Activated CD8-positive, alpha-beta memory T cell treated with anti-CD3 and anti-CD28 coated beads, Interleukin-2, amount 10 ng/mL, durations not matched to agents 7 days and 5 days (primary cell): ENCODE measurements around the gene S100A2. TPM values are rescaled to one million over a fixed set of nuclear protein-coding genes. Genes with fewer than 3 reads are reported as not detected.
"Not testable (repeated sequence)": the region's sequence is repeated elsewhere in the genome, so short reads cannot be mapped to it uniquely, and the experiment has no call there.

Source experiments
- ATAC-seq: fragments of 150-1000 bp; cut with Tn5 transposase; one replicate; pipeline ENCODE4 v1.10.0; 2021; ENCODE audit warnings: moderate library complexity
- CTCF ChIA-PET: fragments of 350-600 bp; sonication (Branson Sonifier 250); formaldehyde crosslinking; loops from one replicate; lab custom pipeline; 2021; ENCODE audit warnings: antibody characterized with exemption; lab: Charles Lee
- DNase-seq: peaks from one replicate; pipeline ENCODE4 v3.0.0-alpha.2; 2020
- H3K27ac Mint-ChIP-seq: one replicate; pipeline ENCODE4 v1.8.0; 2021; ENCODE audit warnings: mild to moderate bottlenecking, mixed read lengths
- H3K27me3 Mint-ChIP-seq: one replicate; pipeline ENCODE4 v1.8.0; 2021; ENCODE audit warnings: mixed read lengths
- H3K36me3 Mint-ChIP-seq: one replicate; pipeline ENCODE4 v1.8.0; 2021; ENCODE audit warnings: mild to moderate bottlenecking, mixed read lengths
- H3K4me1 Mint-ChIP-seq: one replicate; pipeline ENCODE4 v1.8.0; 2021; ENCODE audit warnings: mixed read lengths
- H3K4me3 Mint-ChIP-seq: one replicate; pipeline ENCODE4 v1.8.0; 2021; ENCODE audit warnings: mild to moderate bottlenecking, moderate library complexity, mixed read lengths
- H3K9me3 Mint-ChIP-seq: one replicate; pipeline ENCODE4 v1.8.0; 2022; ENCODE audit warnings: low read depth, mixed read lengths
- total RNA-seq, 2 experiments: library from RNA; stranded (reverse); gene quantifications; one replicate each; pipeline ENCODE4 v1.2.3, GENCODE V29; 2021

S100A2 gene
- total RNA-seq, 2 experiments from 2014 or later: 0.50 to 0.96 TPM

GRCh38 chr1:153583976-153584375 lies 18.3 kb upstream of the S100A2 start:
- no peaks in the 10 kb centered on the region for H3K36me3 Mint-ChIP-seq
- no peaks in the 10 kb centered on the region for H3K4me1 Mint-ChIP-seq
- peaks cover 25% of the 10 kb centered on the region for H3K27me3 Mint-ChIP-seq
- H3K9me3 Mint-ChIP-seq: no peaks in the 10 kb centered on the region
- DNase-seq (no peak), ATAC-seq (no peak)
- H3K27ac Mint-ChIP-seq: no peak overlapping the region
- H3K4me3 Mint-ChIP-seq: no peak overlapping the region
- CTCF ChIA-PET: no interaction called here

- H3K4me1 Mint-ChIP-seq, CTCF ChIA-PET: not testable (repeated sequence)
- H3K27me3 Mint-ChIP-seq: peaks cover 30% of the 10 kb centered on the region
Observed at GRCh38 chr1:153583514-153583913, 17.9 kb upstream of the S100A2 start.

GRCh38 chr1:153582836-153583235 lies 17.2 kb upstream of the S100A2 start:
- ATAC-seq, CTCF ChIA-PET, H3K27ac Mint-ChIP-seq, H3K36me3 Mint-ChIP-seq, H3K4me3 Mint-ChIP-seq, DNase-seq, H3K4me1 Mint-ChIP-seq, H3K9me3 Mint-ChIP-seq: not testable (repeated sequence)
- peaks cover 36% of the 10 kb centered on the region for H3K27me3 Mint-ChIP-seq

More at GRCh38 chr1:153583514-153583913, 17.9 kb upstream of the S100A2 start:
- not testable (repeated sequence) for H3K9me3 Mint-ChIP-seq, DNase-seq, H3K4me3 Mint-ChIP-seq, H3K36me3 Mint-ChIP-seq, ATAC-seq, H3K27ac Mint-ChIP-seq

- ATAC-seq: no peak
- CTCF ChIA-PET: interaction anchor here (1.3 kb wide), 1 partner anchor 46 kb away, joined by 4 read pairs; no protein-coding TSS in a partner anchor
- no peak overlapping the region for H3K4me3 Mint-ChIP-seq
Observed at GRCh38 chr1:153578936-153579335, 13.3 kb upstream of the S100A2 start.

GRCh38 chr1:153578490-153578889 lies 12.8 kb upstream of the S100A2 start:
- peaks cover 33% of the 10 kb centered on the region for H3K27me3 Mint-ChIP-seq
- ATAC-seq (no peak), DNase-seq (no peak)
- H3K9me3 Mint-ChIP-seq: no peaks in the 10 kb centered on the region
- H3K27ac Mint-ChIP-seq: no peak overlapping the region
- no peak overlapping the region for H3K4me3 Mint-ChIP-seq
- no peaks in the 10 kb centered on the region for H3K36me3 Mint-ChIP-seq
- CTCF ChIA-PET: interaction anchor here (1.3 to 2.9 kb wide), 2 partner anchors 46 to 67 kb away, joined by 4 to 17 read pairs; no protein-coding TSS in a partner anchor
- H3K4me1 Mint-ChIP-seq: no peaks in the 10 kb centered on the region

More at GRCh38 chr1:153578936-153579335, 13.3 kb upstream of the S100A2 start:
- H3K36me3 Mint-ChIP-seq: no peaks in the 10 kb centered on the region
- H3K9me3 Mint-ChIP-seq: no peaks in the 10 kb centered on the region
- H3K27me3 Mint-ChIP-seq: peaks cover 33% of the 10 kb centered on the region
- no peak overlapping the region for H3K27ac Mint-ChIP-seq
- no peaks in the 10 kb centered on the region for H3K4me1 Mint-ChIP-seq
- DNase-seq: no peak

- DNase-seq (no peak), ATAC-seq (no peak)
- Mint-ChIP-seq H3K27me3 (peaks cover 33% of the 10 kb centered on the region), H3K36me3 (no peaks in the 10 kb centered on the region), H3K4me1 (peaks cover 8% of the 10 kb centered on the region), H3K4me3 (no peak overlapping the region), H3K9me3 (no peaks in the 10 kb centered on the region), H3K27ac (no peak overlapping the region)
- CTCF ChIA-PET: interaction anchor here (0.8 to 2.9 kb wide), 4 partner anchors 17 to 67 kb away, joined by 3 to 17 read pairs (median 4); partner anchors contain the start of gene S100A13
Observed at GRCh38 chr1:153577624-153578051, 12.0 kb upstream of the S100A2 start.

GRCh38 chr1:153577138-153577537 lies 11.5 kb upstream of the S100A2 start:
- DNase-seq (no peak), ATAC-seq (no peak)
- Mint-ChIP-seq H3K4me1 (peaks cover 10% of the 10 kb centered on the region), H3K36me3 (no peaks in the 10 kb centered on the region), H3K9me3 (no peaks in the 10 kb centered on the region), H3K27me3 (peaks cover 33% of the 10 kb centered on the region), H3K4me3 (no peak overlapping the region), H3K27ac (no peak overlapping the region)
- CTCF ChIA-PET: interaction anchor here (1.0 to 2.9 kb wide), 3 partner anchors 17 to 66 kb away, joined by 3 to 17 read pairs (median 5); no protein-coding TSS in a partner anchor

- DNase-seq, H3K9me3 Mint-ChIP-seq, ATAC-seq, H3K36me3 Mint-ChIP-seq, H3K27ac Mint-ChIP-seq, H3K4me3 Mint-ChIP-seq: not testable (repeated sequence)
- Mint-ChIP-seq H3K4me1 (peaks cover 16% of the 10 kb centered on the region), H3K27me3 (peaks cover 33% of the 10 kb centered on the region)
- CTCF ChIA-PET: interaction anchor here (0.6 to 2.9 kb wide), 2 partner anchors 64 to 85 kb away, joined by 3 to 17 read pairs; no protein-coding TSS in a partner anchor
Observed at GRCh38 chr1:153575497-153575896, 9.9 kb upstream of the S100A2 start.

GRCh38 chr1:153575081-153575491 lies 9.4 kb upstream of the S100A2 start:
- ATAC-seq, H3K36me3 Mint-ChIP-seq, CTCF ChIA-PET, H3K27ac Mint-ChIP-seq, H3K4me3 Mint-ChIP-seq, H3K9me3 Mint-ChIP-seq, DNase-seq: not testable (repeated sequence)
- peaks cover 33% of the 10 kb centered on the region for H3K27me3 Mint-ChIP-seq
- H3K4me1 Mint-ChIP-seq: peaks cover 16% of the 10 kb centered on the region

- DNase-seq (no peak), ATAC-seq (no peak)
- no peaks in the 10 kb centered on the region for H3K9me3 Mint-ChIP-seq
- CTCF ChIA-PET: interaction anchor here (1.0 to 7.3 kb wide), 9 partner anchors 13 to 194 kb away, joined by 3 to 214 read pairs (median 5); partner anchors contain the start of genes CHTOP, ILF2, S100A13 and S100A6
- no peak overlapping the region for H3K4me3 Mint-ChIP-seq
- peaks cover 24% of the 10 kb centered on the region for H3K4me1 Mint-ChIP-seq
- H3K27ac Mint-ChIP-seq: peak overlapping the region; percentile 42
- H3K36me3 Mint-ChIP-seq: no peaks in the 10 kb centered on the region
- H3K27me3 Mint-ChIP-seq: peaks cover 27% of the 10 kb centered on the region
Observed at GRCh38 chr1:153573351-153573750, 7.7 kb upstream of the S100A2 start.

GRCh38 chr1:153572569-153573015 lies 6.9 kb upstream of the S100A2 start:
- Mint-ChIP-seq H3K27ac (peak overlapping the region; percentile 42), H3K4me3 (no peak overlapping the region), H3K36me3 (no peaks in the 10 kb centered on the region), H3K9me3 (no peaks in the 10 kb centered on the region), H3K27me3 (peaks cover 19% of the 10 kb centered on the region), H3K4me1 (peaks cover 32% of the 10 kb centered on the region)
- DNase-seq: peak; percentile 73
- ATAC-seq: peak; percentile 79
- CTCF ChIA-PET: interaction anchor here (0.6 to 7.3 kb wide), 19 partner anchors 9 to 414 kb away, joined by 3 to 214 read pairs (median 4); partner anchors contain the start of genes CHTOP, ILF2, RAB13 and S100A13

GRCh38 chr1:153571706-153572105 lies 6.1 kb upstream of the S100A2 start:
- Mint-ChIP-seq H3K36me3 (no peaks in the 10 kb centered on the region), H3K4me3 (no peak overlapping the region), H3K27me3 (peaks cover 11% of the 10 kb centered on the region), H3K27ac (no peak overlapping the region), H3K9me3 (no peaks in the 10 kb centered on the region), H3K4me1 (peaks cover 40% of the 10 kb centered on the region)
- no peak for ATAC-seq
- CTCF ChIA-PET: interaction anchor here (0.6 to 7.3 kb wide), 17 partner anchors 8 to 415 kb away, joined by 3 to 214 read pairs (median 5); partner anchors contain the start of genes CHTOP, ILF2, RAB13 and S100A5
- no peak for DNase-seq

GRCh38 chr1:153570874-153571273 lies 5.2 kb upstream of the S100A2 start:
- peaks cover 47% of the 10 kb centered on the region for H3K4me1 Mint-ChIP-seq

More at GRCh38 chr1:153570874-153571273, 5.2 kb upstream of the S100A2 start:
- no peak overlapping the region for H3K4me3 Mint-ChIP-seq
- ATAC-seq: no peak
- no peak overlapping the region for H3K27ac Mint-ChIP-seq
- no peak for DNase-seq
- H3K27me3 Mint-ChIP-seq: peaks cover 5% of the 10 kb centered on the region
- CTCF ChIA-PET: interaction anchor here (1.1 to 7.3 kb wide), 6 partner anchors 36 to 416 kb away, joined by 4 to 214 read pairs (median 14); partner anchors contain the start of genes CHTOP, RAB13 and S100A6
- H3K36me3 Mint-ChIP-seq: no peaks in the 10 kb centered on the region
- H3K9me3 Mint-ChIP-seq: no peaks in the 10 kb centered on the region
